ENCODE results near the gene DNM3. TPM values are rescaled to one million over a fixed set of nuclear protein-coding genes. Genes with fewer than 3 reads are reported as not detected.

Gene DNM3
- total and polyA plus RNA-seq, 2 donors (not counting 1 experiment from before 2014, with no cell fraction given), result 1.0 to 1.3 TPM

DNA sequence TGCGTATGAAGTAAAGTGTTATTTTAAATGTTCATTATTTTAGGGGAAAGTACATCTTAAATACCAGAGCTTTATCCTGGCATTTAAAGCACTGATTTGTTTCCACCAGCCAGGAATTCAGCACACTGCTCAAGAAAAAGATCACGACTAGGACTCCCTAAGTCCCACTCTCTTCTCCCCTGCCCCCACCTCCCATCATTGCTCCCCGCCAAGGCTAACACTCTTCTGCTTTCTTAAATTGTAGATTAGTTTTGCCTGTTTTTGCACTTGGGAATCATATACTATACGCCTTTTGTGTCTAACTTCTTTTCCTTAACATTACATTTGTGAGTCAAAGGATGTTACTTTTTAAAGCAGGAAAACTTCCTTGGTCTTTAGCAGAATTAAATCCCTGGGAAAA, 541.7 kb downstream of the DNM3 start:
- Mint-ChIP-seq H3K9me3 (ENCODE audit: insufficient read depth) (no peaks in the 10 kb centered on the region), H3K27ac (no peak overlapping the region), H3K4me3 (no peak overlapping the region), H3K27me3 (no peaks in the 10 kb centered on the region), H3K4me1 (peaks cover 39% of the 10 kb centered on the region)
- WGBS (ENCODE audit: insufficient coverage), result no CpG with 5 or more reads among the region's 4 CpGs
- no peaks in the 10 kb centered on the region for H3K27me3 ChIP-seq (replicated peaks in 1 of 4; ENCODE audit: control extremely low read depth in 1 of 4, control insufficient read depth in 3 of 4, insufficient read depth in 4 of 4, low read length in 3 of 4)
- no peak for TF ChIP-seq CTCF (IDR thresholded peaks at IDR 0.05)
- TF ChIP-seq EZH2 (IDR thresholded peaks at IDR 0.05; ENCODE audit: borderline replicate concordance, insufficient read depth, low read depth, low read length, poor library complexity, severe bottlenecking), result no peak
- H3K9me3 ChIP-seq (ENCODE audit: control extremely low read depth in 1 of 3, control insufficient read depth in 2 of 3, insufficient read depth in 1 of 3, low read length in 2 of 3), result peaks cover 0 to 2% (median 0%) of the 10 kb centered on the region in 3 donors
- intact Hi-C loops (cut with micrococcal nuclease), result no loop called here
- H3K9ac ChIP-seq (ENCODE audit: low read length), result no peak overlapping the region
- no peak overlapping the region for H3K4me3 ChIP-seq (ENCODE audit: control extremely low read depth in 1 of 5, extremely low read depth in 1 of 5, insufficient read depth in 1 of 5, low read depth in 2 of 5, low read length in 4 of 5)
- no peak overlapping the region for H3K4me2 ChIP-seq (replicated peaks; ENCODE audit: low read depth, low read length, poor library complexity, severe bottlenecking)
- no peak overlapping the region for H3K27ac ChIP-seq (ENCODE audit: low read length in 2 of 2)
- H4K20me1 ChIP-seq (ENCODE audit: control insufficient read depth, insufficient read depth, low read length, poor library complexity, severe bottlenecking), result no peaks in the 10 kb centered on the region
- no peak overlapping the region for H2AFZ ChIP-seq (ENCODE audit: insufficient read depth, low read depth, low read length, poor library complexity, severe bottlenecking)
- no peaks in the 10 kb centered on the region for H3K36me3 ChIP-seq (replicated peaks in 1 of 2; ENCODE audit: control extremely low read depth in 1 of 2, control insufficient read depth in 1 of 2, extremely low read depth in 1 of 2, insufficient read depth in 2 of 2, low read length in 1 of 2)
- ChIA-PET CTCF (interaction anchor here (0.6 to 1.3 kb wide), 2 partner anchors 11 to 13 kb away, joined by 3 to 7 read pairs; no protein-coding TSS in a partner anchor), POLR2A (no interaction called here)
- H3K79me2 ChIP-seq (ENCODE audit: control insufficient read depth, insufficient read depth, low read length), result no peaks in the 10 kb centered on the region
- H3K4me1 ChIP-seq (ENCODE audit: control insufficient read depth in 2 of 2, insufficient read depth in 2 of 2, low read length in 2 of 2), result peaks cover 24 to 25% of the 10 kb centered on the region in 2 donors
- DNase-seq (no peak), ATAC-seq (ENCODE audit: low read depth) (no peak)

DNA sequence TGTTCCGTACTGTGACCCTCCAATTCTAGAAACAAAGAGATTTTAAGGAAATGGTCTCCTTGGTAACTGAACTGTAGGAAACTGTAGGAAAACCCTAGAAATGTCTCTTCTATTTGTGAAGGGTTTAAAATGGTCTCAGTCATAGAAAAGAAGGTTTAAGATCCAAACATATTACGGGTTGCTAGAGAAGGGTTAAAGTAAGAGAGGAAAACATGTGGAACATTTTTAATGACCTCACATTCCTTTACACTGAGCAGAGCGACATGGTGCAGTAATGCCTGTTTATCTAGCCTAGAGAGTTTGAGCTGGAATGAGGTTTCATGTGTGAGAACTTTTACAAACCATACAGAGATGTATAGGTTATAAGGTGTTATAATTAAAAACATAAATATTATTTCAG, 542.2 kb downstream of the DNM3 start:
- no peaks in the 10 kb centered on the region for H4K20me1 ChIP-seq (ENCODE audit: control insufficient read depth, insufficient read depth, low read length, poor library complexity, severe bottlenecking)
- ATAC-seq (ENCODE audit: low read depth), result no peak
- no peak for DNase-seq
- no peak overlapping the region for H2AFZ ChIP-seq (ENCODE audit: insufficient read depth, low read depth, low read length, poor library complexity, severe bottlenecking)
- H3K36me3 ChIP-seq (replicated peaks in 1 of 2; ENCODE audit: control extremely low read depth in 1 of 2, control insufficient read depth in 1 of 2, extremely low read depth in 1 of 2, insufficient read depth in 2 of 2, low read length in 1 of 2), result no peaks in the 10 kb centered on the region
- no peak overlapping the region for H3K4me2 ChIP-seq (replicated peaks; ENCODE audit: low read depth, low read length, poor library complexity, severe bottlenecking)
- CTCF ChIA-PET, result no interaction called here
- POLR2A ChIA-PET, result no interaction called here
- H3K4me1 ChIP-seq (ENCODE audit: control insufficient read depth in 2 of 2, insufficient read depth in 2 of 2, low read length in 2 of 2), result peaks cover 24 to 25% of the 10 kb centered on the region in 2 donors
- Mint-ChIP-seq H3K9me3 (ENCODE audit: insufficient read depth) (no peaks in the 10 kb centered on the region), H3K27me3 (no peaks in the 10 kb centered on the region), H3K4me3 (no peak overlapping the region), H3K27ac (no peak overlapping the region), H3K4me1 (peaks cover 36% of the 10 kb centered on the region)
- intact Hi-C loops (cut with micrococcal nuclease), result no loop called here
- H3K9ac ChIP-seq (ENCODE audit: low read length), result no peak overlapping the region
- TF ChIP-seq CTCF (IDR thresholded peaks at IDR 0.05), result no peak
- TF ChIP-seq EZH2 (IDR thresholded peaks at IDR 0.05; ENCODE audit: borderline replicate concordance, insufficient read depth, low read depth, low read length, poor library complexity, severe bottlenecking), result no peak
- WGBS (ENCODE audit: insufficient coverage), result no CpG with 5 or more reads among the region's 3 CpGs
- H3K79me2 ChIP-seq (ENCODE audit: control insufficient read depth, insufficient read depth, low read length), result no peaks in the 10 kb centered on the region
- H3K27ac ChIP-seq (ENCODE audit: low read length in 2 of 2), result no peak overlapping the region
- no peak overlapping the region for H3K4me3 ChIP-seq (ENCODE audit: control extremely low read depth in 1 of 5, extremely low read depth in 1 of 5, insufficient read depth in 1 of 5, low read depth in 2 of 5, low read length in 4 of 5)
- peaks cover 0 to 2% (median 0%) of the 10 kb centered on the region in 3 donors for H3K9me3 ChIP-seq (ENCODE audit: control extremely low read depth in 1 of 3, control insufficient read depth in 2 of 3, insufficient read depth in 1 of 3, low read length in 2 of 3)
- H3K27me3 ChIP-seq (replicated peaks in 1 of 4; ENCODE audit: control extremely low read depth in 1 of 4, control insufficient read depth in 3 of 4, insufficient read depth in 4 of 4, low read length in 3 of 4), result no peaks in the 10 kb centered on the region
